Esophagus muscularis mucosa (tissue), 4 donors: ENCODE data around the gene RNU6-9. TPM values are rescaled to one million over a fixed set of nuclear protein-coding genes. Genes with fewer than 3 reads are reported as not detected.

ENCODE experiments used
- DNase-seq: peaks from one replicate; pipeline ENCODE4 v3.0.0-alpha.2; 2017; ENCODE audit errors: extremely low spot score
- H3K27ac ChIP-seq, 4 donors: fragments of 200-600 bp; sonication (generic); replicated peaks in 1 of 4; 1 replicate in 3 of 4; 2 replicates in 1 of 4; pipeline ENCODE4 v1.5.1; 2016 to 2019; ENCODE audit warnings: mild to moderate bottlenecking in 1 of 4
- H3K27me3 ChIP-seq, 4 donors: fragments of 200-600 bp; sonication (generic); one replicate each; pipeline versions ENCODE4 v1.5.1 to v1.6.0; 2016 to 2019
- H3K36me3 ChIP-seq, 4 donors: fragments of 200-600 bp; sonication (generic); one replicate each; pipeline ENCODE4 v1.5.1; 2016 to 2019
- H3K4me1 ChIP-seq, 4 donors: fragments of 200-600 bp; sonication (generic); one replicate each; pipeline ENCODE4 v1.5.1; 2016 to 2019
- H3K4me3 ChIP-seq, 4 donors: fragments of 200-600 bp; sonication (generic); 1 replicate in 2 of 4; 2 replicates in 2 of 4; pipeline ENCODE4 v1.5.1; 2016 to 2019; ENCODE audit warnings: mild to moderate bottlenecking in 4 of 4, moderate library complexity in 1 of 4
- H3K9me3 ChIP-seq, 4 donors: fragments of 200-600 bp; sonication (generic); 1 replicate in 3 of 4; 2 replicates in 1 of 4; pipeline ENCODE4 v1.5.1; 2016 to 2019
- CTCF ChIP-seq, 3 experiments: fragments of 200-600 bp in 2 of 3; fragments of 450-650 bp in 1 of 3; sonication (generic) in 2 of 3; IDR thresholded peaks; one replicate each; pipeline ENCODE4 v1.5.1; 2017 to 2019; ENCODE audit warnings: antibody characterized with exemption in 3 of 3, mild to moderate bottlenecking in 2 of 3, moderate library complexity in 1 of 3
- EP300 ChIP-seq: sonication (generic); formaldehyde crosslinking; IDR thresholded peaks from one replicate; pipeline ENCODE4 v1.6.1; 2017; ENCODE audit warnings: antibody characterized with exemption
- POLR2A ChIP-seq: fragments of 450-650 bp; IDR thresholded peaks from one replicate; pipeline ENCODE4 v1.6.1; 2017; ENCODE audit warnings: antibody characterized with exemption, moderate library complexity, mild to moderate bottlenecking, low read depth
- POLR2AphosphoS5 ChIP-seq, 2 donors: sonication (generic); formaldehyde crosslinking; IDR thresholded peaks; one replicate each; pipeline ENCODE4 v1.6.1; 2017; ENCODE audit warnings: antibody characterized with exemption in 2 of 2
- WGBS: methylation state at CpG from one replicate; pipeline ENCODE4 v1.1.5; 2018; 5-methylcytosine and 5-hydroxymethylcytosine counted together
- intact Hi-C: fragments of 100-400 bp; cut with DNase I; formaldehyde crosslinking; loops from one replicate; pipeline ENCODE4 v1.15.1; 2023
- total RNA-seq, 4 donors: library from RNA; depleted of rRNA; stranded (reverse); fragments of >200 nt; gene quantifications; one replicate each; pipeline versions ENCODE4 v1.1.0 to v1.2.1, GENCODE V29; 2016

Gene RNU6-9
- total RNA-seq, 4 donors from 2014 or later: not detected

GRCh38 chr19:906480-906879, 13.2 kb downstream of the RNU6-9 start:
- no peaks in the 10 kb centered on the region for H3K27me3 ChIP-seq
- H3K36me3 ChIP-seq: peaks cover 0 to 8% (median 4%) of the 10 kb centered on the region in 4 donors
- peaks cover 0 to 29% (median 22%) of the 10 kb centered on the region in 4 donors for H3K4me1 ChIP-seq
- TF ChIP-seq POLR2A (no peak), CTCF (IDR thresholded peaks at IDR 0.05) (no peak), EP300 (no peak), POLR2AphosphoS5 (IDR thresholded peaks at IDR 0.05) (no peak)
- intact Hi-C loops: no loop called here
- H3K9me3 ChIP-seq: no peaks in the 10 kb centered on the region
- 94% methylated on average over 7 of the region's 7 CpGs for WGBS
- no peak for DNase-seq
- H3K4me3 ChIP-seq: no peak overlapping the region
- H3K27ac ChIP-seq: no peak overlapping the region

GRCh38 chr19:907183-907853, 14.0 kb downstream of the RNU6-9 start:
- Histone ChIP-seq H3K4me1 (peaks cover 0 to 36% (median 29%) of the 10 kb centered on the region in 4 donors), H3K36me3 (peaks cover 0 to 4% (median 0%) of the 10 kb centered on the region in 4 donors), H3K27me3 (no peaks in the 10 kb centered on the region), H3K4me3 (no peak overlapping the region), H3K9me3 (no peaks in the 10 kb centered on the region), H3K27ac (no peak overlapping the region)
- intact Hi-C loops: no loop called here
- no peak for TF ChIP-seq POLR2A
- TF ChIP-seq CTCF (IDR thresholded peaks at IDR 0.05): no peak
- no peak for TF ChIP-seq POLR2AphosphoS5 (IDR thresholded peaks at IDR 0.05)
- TF ChIP-seq EP300: no peak
- 74% methylated on average over 7 of the region's 14 CpGs for WGBS
- DNase-seq: no peak

GRCh38 chr19:911197-912033, 18.1 kb downstream of the RNU6-9 start:
- Histone ChIP-seq H3K9me3 (no peaks in the 10 kb centered on the region), H3K27me3 (peaks cover 0 to 3% (median 0%) of the 10 kb centered on the region in 4 donors), H3K4me1 (peaks cover 4 to 35% (median 31%) of the 10 kb centered on the region in 4 donors), H3K36me3 (peaks cover 0 to 4% (median 0%) of the 10 kb centered on the region in 4 donors), H3K27ac (peak overlapping the region in 1 of 4 donors; percentile 48), H3K4me3 (peak overlapping the region in 1 of 4 donors; percentile 88)
- WGBS: 82% methylated on average over 50 of the region's 54 CpGs
- DNase-seq: no peak
- no peak for TF ChIP-seq CTCF (IDR thresholded peaks at IDR 0.05)
- no peak for TF ChIP-seq POLR2A
- TF ChIP-seq POLR2AphosphoS5 (IDR thresholded peaks at IDR 0.05): no peak
- TF ChIP-seq EP300: no peak
- intact Hi-C loops: no loop called here

- no peak for DNase-seq
Measured at GRCh38 chr19:912181-913079, 19.1 kb downstream of the RNU6-9 start.

More at GRCh38 chr19:912181-913079, 19.1 kb downstream of the RNU6-9 start:
- Histone ChIP-seq H3K4me3 (peak overlapping the region; percentile 77 to 94 (median 89)), H3K27me3 (peaks cover 0 to 13% (median 8%) of the 10 kb centered on the region in 4 donors), H3K4me1 (peaks cover 12 to 44% (median 40%) of the 10 kb centered on the region in 4 donors), H3K27ac (peak overlapping the region; percentile 79 to 94 (median 90)), H3K36me3 (peaks cover 0 to 4% (median 0%) of the 10 kb centered on the region in 4 donors), H3K9me3 (no peaks in the 10 kb centered on the region)
- intact Hi-C loops: no loop called here
- under 1% methylated on average over 30 of the region's 69 CpGs for WGBS
- TF ChIP-seq EP300: no peak
- no peak for TF ChIP-seq CTCF (IDR thresholded peaks at IDR 0.05)
- TF ChIP-seq POLR2AphosphoS5 (IDR thresholded peaks at IDR 0.05): no peak
- TF ChIP-seq POLR2A: no peak
